ENCODE data around the gene CEP41.
"Not testable (repeated sequence)": the region's sequence is repeated elsewhere in the genome, so short reads cannot be mapped to it uniquely, and the experiment has no call there.

Gene CEP41

DNA sequence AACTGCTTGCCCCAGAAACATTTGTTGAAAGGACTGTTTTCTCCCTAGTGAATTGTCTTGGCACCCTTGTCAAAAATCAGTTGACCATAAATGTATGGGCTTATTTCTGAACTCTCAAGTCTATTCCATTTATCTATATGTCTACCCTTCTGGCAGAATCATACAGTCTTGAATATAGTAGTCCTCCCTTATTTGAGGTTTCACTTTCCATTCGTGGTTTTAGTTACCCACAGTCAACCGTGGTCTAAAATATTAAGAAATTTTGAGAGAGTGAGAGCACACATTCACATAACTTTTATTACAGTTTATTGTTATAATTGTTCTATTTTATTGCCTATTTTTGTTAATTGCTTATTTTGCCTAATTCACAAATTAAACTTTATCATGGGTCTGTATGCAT, 17.4 kb upstream of the CEP41 start:
- no peak for DNase-seq

DNA sequence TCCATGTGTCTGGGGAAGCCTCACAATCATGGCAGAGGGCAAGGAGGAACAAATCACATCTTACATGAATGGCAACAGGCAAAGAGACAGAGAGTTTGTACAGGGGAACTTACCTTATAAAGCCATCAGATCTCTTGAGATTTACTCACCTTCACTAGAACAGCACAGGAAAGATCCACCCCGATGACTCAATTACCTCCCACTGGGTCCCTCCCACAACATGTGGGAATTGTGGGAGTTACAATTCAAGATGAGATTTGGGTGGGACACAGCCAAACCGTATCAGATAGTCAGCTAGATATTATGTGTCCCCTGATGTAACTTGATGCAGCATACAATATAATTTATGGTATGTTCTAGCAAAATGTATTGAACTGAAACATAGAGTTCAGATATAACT, 14.1 kb upstream of the CEP41 start:
- DNase-seq: no peak

DNA sequence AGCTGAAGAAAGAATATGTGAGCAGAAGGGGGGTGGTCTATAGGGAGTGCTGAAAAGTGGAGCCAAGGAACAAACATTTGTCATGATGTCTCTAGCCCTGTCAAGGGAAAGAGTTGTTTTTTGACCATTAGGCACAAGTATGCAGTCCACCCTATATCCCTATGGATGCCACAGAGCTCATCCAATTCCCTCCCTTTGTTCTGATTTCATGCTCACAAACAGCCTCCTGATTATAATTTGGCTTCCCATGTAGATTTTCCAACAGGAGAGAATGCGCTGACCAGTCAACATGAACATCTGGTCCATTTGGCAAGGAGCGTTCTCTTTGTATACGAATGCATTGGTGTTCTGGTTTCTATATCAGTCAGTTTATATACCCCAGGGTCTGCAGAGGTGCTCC, 12.1 kb upstream of the CEP41 start:
- no peak for DNase-seq

DNA sequence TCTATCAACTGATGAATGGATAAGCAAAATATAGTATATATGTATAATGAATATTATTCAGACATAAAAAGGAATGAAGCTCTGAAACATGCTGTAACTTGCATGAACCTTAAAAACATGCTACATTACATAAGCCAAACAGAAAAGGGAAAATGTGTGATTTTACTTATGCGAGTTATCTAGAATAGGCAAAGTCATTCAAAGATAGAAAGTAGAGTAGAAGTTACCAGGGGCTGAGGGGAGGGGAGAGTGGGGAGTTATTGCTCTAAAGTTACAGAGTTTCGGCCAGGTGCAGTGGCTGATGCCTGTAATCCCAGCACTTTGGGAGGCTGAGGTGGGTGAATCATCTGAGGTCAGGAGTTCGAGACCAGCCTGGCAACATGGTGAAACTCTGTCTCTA, 10.5 kb upstream of the CEP41 start:
- DNase-seq: not testable (repeated sequence)

DNA sequence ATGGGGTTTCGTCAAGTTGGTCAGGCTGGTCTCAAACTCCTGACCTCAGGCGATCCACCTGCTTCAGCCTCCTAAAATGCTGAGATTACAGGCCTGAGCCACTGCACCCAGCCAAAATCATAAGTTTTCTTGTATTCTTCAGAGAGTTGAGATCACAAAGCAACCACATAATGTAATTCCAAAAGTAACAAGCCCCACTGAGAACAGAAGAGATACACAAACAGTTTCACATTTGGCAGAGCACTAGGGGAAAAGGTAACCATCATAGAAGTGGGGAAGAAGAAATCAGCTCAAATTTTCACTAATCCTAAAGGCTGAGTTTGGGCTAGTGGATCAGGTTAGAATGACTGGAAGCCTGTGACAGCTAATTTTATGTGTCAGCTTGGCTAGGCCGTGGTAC, 5.4 kb upstream of the CEP41 start:
- DNase-seq: no peak

DNA sequence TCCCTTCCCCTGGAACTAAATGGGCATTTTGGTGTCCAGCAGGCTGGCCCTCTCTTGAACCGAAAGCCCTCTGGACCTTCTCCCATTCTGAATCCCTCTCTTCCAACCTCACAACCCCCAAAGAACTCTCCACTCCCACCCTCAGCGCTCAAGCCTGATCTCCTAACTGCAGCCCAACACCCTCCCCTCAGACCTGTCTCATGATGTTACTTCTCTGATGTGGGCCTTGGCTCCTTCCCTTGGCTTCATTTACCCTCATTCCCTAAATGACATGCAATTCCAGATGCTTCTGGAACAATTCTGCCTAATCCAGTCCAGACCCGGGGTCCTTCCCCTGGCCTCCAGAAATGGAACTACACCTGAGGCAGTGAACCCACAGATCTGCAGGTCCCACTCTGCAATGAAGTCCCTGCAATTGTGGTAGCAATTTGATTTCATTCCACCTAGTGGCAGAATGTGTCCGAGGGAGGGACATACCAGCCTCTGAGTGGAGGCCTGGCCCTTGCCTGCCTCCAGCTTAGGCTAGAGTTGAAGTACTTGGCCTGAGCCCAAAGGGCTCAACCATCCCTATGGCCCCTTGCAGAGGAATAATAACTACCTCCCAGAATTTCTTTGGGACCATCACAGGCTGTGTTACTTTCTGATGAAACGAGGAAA, 4.1 kb upstream of the CEP41 start:
- no peak for DNase-seq

DNA sequence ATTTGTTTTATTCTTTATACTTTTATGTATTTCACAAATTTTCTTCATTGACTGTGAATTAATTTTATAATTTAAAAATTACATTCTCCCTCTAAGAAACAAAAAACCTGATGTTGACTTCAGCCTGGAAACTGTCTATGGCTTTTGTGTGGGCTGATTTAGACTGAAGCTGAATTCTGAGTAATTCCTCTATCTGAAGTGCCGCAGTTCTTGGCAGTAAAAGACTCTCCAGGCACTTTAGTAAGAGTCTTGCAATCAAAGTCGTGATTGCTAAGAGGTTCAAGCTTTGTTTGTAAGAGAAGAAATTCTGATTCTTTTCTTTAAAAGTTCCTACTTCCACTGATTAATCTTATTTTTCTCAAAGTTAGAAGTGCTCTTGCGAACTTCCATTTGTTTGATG, 3.4 kb upstream of the CEP41 start:
- DNase-seq: no peak

DNA sequence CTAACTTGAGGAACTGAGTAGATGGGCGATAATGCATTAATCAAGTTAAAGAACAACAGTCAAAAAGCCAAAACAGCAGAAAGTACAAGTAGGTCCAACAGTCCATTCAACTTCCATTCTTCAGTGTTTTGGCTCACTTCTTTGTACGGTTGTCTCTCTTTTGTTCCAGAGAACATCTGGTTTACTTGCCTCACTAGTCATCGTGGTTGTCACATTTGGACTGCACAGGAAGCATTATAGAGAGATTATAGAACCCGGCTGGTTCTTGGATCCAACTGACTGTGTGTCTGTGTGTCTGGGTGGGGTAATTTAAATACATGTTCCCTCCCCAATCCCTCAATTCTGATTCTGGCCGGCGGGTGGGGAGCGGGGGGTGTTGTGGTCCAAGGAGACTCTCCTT, 1.8 kb upstream of the CEP41 start:
- DNase-seq: no peak

DNA sequence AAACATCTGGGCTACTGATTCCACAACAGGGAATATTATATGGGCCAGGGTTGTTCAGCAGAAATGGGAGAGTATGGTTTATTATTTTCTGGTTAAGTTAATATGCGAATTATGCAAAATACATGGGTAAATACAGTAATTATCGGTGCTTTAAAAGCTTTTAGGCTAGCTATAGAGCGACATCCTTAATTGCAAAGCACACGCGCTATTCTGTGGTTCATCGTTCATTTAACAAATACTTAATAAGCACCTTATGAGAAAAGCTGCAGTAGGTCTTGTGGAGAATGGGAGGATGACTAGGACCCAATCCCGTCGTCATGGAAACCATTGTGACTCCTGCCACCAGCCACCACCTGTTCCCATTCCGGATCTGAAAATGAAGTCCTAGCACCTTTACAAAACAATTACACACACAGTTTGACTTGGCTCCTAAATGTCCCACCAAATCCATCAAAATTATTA, 623 bp upstream of the CEP41 start:
- peak in 1 of 2 experiments; percentile 43 for DNase-seq

DNA sequence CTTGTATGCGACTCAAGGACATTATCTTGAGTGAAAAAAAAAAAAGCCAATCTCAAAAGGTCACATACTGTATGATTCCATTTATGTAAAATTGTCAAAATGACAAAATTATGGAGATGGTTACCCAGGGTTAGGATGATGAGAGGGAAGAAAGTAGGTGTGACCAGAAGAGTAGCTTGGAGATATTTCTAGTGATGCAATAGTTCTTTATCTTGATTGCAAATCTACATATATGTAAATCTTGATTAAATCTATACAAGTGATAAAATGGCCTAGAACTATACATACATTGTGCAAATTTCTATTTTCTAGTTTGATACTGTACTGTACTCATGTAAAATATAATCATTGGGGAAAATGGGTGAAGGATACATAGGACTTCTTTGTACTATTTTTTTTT, 4.6 kb downstream of the CEP41 start:
- DNase-seq: no peak

DNA sequence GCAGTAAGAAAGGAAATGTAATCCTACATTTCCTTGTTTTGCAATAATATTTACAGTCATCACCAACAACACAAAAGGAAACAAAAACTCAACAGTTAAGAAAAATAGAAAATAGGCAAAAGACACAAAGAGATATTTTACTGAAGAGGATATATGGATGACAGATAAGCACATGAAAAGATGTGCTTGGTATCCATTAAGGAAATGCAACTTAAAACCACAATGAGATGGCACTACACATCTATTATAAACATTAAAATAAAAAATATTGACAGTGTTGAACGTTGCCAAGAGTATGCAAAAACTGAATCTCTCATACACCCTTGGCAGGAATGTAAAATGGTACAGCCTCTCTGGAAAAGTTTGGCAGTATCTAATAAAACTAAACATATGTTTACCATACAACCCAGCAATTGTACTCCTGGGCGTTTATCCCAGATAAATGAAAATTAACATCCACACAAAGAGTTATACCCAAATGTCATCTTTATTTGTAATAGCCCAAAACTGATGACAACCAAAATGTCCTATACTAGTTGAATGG, 5.4 kb downstream of the CEP41 start:
- DNase-seq: no peak

DNA sequence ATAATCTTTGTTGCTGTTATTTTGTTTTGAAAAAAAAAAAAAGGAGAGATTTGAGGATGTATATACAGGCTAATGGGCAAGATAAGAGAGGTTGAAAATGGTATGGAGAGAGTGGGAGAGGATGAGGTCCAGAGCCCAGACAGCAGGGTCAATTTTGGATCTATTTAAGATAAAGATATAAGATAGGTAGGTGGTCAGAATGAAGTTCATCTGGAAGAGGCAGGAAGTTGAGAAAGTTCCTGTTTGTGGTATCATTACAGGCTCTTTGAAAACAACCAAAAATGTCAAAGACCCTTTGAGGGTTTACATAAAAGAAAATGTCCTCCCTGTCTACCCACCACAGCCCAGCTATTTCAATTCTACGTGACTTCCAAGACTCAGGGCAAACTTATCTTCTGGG, 7.5 kb downstream of the CEP41 start:
- DNase-seq: no peak

DNA sequence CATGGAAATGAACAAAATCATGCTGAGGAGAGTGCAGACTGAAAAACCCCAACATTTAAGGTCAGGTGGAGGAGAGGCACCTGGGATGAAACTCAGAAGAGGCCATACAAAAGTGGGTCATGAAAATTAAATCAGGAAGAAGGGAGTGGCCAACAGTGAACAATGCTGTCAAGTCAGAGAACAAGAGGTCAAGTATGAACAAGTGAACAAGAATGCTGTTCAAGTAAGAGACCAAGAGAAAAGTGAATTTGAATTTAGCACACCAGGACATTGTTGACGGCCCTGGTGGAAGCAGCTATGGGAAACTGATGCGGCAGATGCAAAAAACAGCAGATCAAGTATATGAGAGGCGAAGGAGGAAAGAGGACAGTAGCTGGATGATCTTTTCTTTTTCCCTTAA, 7.9 kb downstream of the CEP41 start:
- DNase-seq: peak; percentile 3 to 42

DNA sequence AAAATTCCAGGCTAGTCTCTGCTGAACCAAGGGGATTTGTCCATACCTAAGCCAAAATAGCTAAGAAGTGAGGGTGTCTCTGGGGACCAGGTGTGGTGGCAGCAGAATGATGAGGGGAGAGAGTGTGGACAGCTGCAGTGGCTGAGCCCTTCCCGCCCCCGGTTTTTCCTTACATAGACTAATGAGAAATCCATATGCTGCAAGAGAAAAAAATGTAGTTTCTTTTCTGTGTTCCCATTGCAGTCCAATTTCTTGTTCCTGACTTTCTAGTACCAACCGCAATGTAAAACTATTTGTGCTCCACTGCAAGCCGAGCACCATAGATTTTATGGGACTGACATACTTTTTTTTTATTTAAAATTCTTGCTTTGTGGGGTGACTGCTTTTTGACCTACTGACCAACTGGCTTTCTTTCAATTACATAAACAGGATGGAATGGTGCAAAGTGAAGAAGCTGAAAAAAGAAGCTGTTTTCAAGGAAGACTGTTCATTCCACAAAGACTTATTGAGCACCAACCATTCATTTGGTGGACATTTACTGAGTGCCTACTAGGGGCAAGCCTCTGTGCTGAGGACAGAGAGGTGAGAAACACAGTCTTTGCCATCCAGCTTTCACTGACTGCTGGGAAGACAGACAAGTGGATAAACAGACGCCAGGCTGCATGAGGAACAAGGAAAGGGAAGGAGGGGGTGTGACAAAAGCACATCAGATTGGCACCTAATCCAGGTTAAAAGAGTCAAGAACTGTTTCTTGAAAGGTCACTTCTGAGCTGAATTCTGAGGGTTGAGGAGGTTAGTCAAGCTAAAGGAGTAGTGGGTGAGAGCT, 9.8 kb downstream of the CEP41 start:
- no peak for DNase-seq

DNA sequence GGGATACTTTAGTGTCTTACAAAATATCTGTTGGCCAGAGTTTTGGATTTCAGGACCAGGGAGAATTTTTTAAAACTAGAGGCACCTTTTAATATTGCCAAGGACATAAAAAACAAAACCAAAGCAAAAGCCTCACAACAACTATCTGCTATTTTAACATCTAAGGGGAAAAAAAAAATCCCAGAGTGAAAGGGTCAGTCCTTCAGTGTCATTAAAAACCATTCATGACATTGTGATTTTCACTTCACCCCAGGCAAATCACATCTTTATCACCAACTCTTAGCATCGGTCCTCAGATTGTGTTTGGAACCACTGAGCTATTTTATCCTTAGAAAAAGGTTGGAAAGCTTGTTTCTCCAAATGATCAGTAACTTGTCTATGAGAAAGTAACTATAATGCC, 10.7 kb downstream of the CEP41 start:
- DNase-seq: no peak

DNA sequence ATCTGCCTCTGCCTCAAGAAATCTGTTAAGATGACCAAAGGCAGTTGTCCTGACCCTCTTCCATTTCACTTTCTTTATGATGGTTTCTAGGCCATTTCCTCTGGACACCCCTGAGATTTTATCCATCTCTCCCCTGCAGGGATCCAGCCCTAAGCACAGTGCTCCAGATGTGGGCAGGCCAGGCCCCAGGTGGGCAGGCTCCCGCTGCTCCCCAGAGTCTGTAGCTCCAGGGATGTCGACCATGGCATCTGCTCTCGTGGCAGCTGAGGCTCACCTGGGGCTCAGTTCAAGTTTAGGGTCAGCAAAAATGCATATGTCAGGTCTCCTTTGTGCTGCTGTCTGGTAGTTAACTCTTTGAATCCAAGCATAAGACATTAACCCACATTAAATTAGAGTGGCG, 11.8 kb downstream of the CEP41 start:
- DNase-seq: no peak

DNA sequence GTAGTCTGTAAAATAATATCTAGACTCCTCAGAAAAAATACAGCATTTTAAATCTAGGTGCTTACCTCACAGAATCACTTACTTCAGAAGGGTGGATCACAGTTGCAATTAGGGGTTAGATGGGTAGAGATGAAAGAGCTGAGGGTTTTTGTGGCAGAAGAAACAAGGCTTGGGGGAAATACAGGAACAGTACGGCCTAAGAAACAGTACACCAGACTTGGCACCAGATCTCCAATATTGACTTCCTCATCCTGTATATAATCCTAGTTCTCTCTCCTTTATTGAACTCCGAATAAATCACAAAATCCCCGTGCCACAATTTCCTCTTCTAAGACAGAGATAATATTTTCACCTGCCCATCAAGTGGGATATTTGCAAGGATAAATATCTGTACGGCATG, 14.3 kb downstream of the CEP41 start:
- DNase-seq: no peak

DNA sequence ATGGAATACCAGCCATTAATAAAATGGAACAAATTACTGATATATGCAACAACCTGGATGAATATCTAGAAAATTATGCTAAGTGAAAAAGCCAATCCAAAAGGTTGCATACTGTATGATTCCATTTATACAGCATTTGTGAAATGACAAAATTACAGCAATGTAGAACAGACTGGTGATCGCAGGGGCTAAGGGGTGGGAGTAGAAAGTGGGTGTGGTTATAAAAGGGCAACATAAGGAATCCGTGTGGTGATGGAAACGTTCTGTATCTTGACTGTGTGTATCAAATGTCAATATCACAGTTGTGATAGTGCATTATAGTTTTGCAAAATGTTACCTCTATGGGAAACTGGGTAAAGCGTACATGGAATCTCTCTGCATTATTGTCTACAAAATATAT, 15.0 kb downstream of the CEP41 start:
- DNase-seq: no peak

DNA sequence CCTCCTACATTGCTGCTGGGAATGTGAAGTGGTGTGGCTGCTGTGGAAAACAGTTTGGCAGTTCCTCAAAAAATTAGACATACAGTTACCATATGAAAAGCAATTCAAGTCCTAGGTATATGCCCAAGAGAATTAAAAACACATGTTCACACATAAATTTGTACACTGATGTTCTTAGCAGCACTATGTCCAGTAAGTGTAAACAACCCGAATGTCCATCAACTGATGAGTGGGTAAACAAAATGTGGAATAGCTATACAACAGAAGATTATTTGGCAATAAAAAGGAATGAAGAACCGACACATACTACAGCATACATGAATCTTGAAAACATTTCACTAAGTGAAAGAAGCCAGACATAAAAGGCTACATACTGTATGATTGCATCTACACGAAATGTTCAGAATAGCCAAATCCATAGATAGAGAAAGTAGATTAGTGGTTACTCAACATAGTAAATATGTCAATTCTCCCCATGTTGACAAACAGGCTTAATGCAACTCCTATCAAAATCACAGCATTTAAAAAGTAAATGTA, 17.2 kb downstream of the CEP41 start:
- DNase-seq: no peak

DNA sequence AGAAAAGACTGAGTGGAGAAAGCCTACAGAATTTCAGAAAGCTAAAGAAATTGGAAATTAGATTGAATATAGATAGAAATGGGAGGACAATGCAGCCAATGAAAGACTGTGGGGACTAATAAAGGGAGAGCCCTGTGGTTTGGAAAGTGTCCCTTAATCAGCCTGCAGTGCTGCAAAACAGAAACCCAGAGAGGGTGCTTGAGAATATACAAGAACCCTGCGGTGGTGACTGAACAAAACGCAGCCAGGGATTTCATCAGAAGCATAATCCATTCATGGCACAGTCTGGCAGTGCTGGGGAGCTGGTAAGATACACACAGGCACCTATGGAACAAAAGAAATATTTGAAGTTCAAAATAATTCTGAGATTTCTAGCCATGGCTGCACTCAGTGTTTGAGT, 19.1 kb downstream of the CEP41 start:
- no peak for DNase-seq

DNA sequence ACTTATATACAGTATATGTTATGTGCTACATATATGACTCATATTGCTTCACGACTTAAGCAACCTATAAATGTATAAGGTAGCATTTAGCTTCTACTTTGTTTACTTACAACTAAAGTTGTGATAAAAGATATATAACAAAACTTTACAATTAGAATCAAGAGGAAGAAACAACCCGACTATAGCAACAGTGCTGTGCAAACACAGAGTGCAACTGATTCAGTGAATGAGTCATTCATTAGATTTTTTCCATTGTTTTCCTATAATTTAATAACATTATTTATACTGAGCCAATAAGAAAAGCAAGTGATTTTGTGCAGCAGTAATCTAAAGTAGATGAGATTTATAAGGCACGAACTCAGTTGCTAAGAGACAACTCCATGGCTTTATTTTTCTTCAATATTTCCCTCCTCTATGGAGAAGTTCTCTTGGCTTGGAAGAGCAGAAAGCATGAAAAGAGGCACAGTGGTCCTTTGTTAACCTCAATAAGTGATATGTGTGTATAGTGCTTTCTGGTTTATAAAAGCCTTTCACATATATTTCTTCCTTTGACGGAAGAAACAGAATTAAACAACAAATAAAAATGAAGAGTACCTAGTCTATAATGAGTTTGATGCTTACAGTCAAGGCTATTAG, 19.8 kb downstream of the CEP41 start:
- no peak for DNase-seq

DNA sequence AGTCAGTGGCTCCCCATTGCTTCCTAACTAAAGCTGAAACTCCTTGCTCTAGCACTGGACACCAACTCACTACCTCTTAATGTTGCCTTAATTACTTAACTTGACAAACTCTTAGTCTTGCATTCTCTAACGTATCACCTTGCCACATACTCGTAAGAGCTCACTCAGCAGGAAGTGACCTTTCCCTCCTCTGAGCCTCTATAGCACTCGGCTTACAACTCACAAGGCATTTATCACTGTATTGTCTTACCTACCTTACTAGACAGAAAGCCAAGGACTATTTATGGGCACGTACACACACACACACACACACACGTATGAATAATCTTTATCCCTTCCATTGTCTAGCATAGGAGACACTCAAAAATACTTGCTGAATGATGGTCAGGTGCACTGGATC, 21.2 kb downstream of the CEP41 start:
- DNase-seq: no peak

DNA sequence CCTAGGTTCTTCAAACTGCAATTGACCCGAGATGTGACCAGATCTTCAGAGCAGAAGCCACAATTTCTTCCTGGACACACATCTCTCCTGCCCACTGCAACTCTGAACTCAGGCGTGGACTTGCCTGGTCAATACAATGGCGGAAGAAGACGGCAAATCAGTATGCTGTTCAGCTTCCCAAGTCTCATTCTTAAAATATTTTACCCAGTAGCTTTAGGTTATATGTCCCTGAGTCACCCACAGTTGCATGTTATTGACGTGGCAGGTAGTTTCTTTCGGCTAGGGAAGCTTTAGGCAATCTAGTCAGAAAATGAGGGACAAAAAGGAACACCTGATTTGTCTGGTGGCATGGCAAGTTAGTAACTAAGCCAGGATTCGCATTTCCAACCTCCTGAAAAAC, 22.5 kb downstream of the CEP41 start:
- DNase-seq: no peak

DNA sequence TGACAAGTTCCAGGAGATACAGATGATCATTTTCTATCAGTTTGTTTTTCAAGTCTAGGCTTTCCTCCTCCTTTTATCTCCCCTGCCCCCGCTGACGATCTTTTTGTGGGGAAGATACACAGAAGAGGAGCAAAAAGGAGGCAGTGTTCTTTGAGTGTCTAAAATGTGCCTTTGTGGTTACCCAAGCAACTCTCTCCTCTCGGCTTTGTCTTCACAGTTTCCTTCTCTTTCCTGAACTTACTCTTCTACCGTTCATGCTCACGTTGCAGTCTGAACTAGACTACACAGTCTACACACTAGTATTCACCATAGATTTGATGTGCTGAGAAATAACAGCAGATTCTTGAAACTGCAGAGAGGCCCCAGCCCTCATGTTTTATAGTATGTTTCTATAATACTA, 23.6 kb downstream of the CEP41 start:
- DNase-seq: no peak
